Fibroblast of the aortic adventitia (primary cell): ENCODE data around the gene PLA2G4F. TPM values are rescaled to one million over a fixed set of nuclear protein-coding genes. Genes with fewer than 3 reads are reported as not detected.

ENCODE experiments used
- DNase-seq: peaks from one replicate; pipeline ENCODE4 v3.0.0-alpha.2; 2010; ENCODE audit warnings: low read depth
- H3K4me3 ChIP-seq: 2 replicates; pipeline ENCODE4 v1.5.1; 2011; ENCODE audit warnings: low read depth, mild to moderate bottlenecking, control low read depth, low read length, moderate library complexity
- CTCF ChIP-seq: IDR thresholded peaks from 2 replicates; pipeline ENCODE4 v1.5.1; 2011; ENCODE audit warnings: mild to moderate bottlenecking, low read length, control low read depth, inconsistent platforms; ENCODE audit not compliant: insufficient read depth
- total RNA-seq: library from RNA; depleted of rRNA; stranded (reverse); fragments of >200 nt; gene quantifications from 2 replicates; pipeline ENCODE4 v1.2.3, GENCODE V29; 2012; ENCODE audit warnings: low replicate concordance

Gene PLA2G4F
- total RNA-seq, 1 donor: not detected

GRCh38 chr15:42144841-42145375 is 11.5 kb downstream of the PLA2G4F start:
- TF ChIP-seq CTCF: no peak
- no peak overlapping the region for H3K4me3 ChIP-seq
- DNase-seq: no peak

GRCh38 chr15:42143866-42144625 is 12.4 kb downstream of the PLA2G4F start:
- H3K4me3 ChIP-seq: no peak overlapping the region
- DNase-seq: no peak
- TF ChIP-seq CTCF: no peak

GRCh38 chr15:42143356-42143755 is 13.1 kb downstream of the PLA2G4F start:
- TF ChIP-seq CTCF: no peak
- H3K4me3 ChIP-seq: no peak overlapping the region
- no peak for DNase-seq

DNA sequence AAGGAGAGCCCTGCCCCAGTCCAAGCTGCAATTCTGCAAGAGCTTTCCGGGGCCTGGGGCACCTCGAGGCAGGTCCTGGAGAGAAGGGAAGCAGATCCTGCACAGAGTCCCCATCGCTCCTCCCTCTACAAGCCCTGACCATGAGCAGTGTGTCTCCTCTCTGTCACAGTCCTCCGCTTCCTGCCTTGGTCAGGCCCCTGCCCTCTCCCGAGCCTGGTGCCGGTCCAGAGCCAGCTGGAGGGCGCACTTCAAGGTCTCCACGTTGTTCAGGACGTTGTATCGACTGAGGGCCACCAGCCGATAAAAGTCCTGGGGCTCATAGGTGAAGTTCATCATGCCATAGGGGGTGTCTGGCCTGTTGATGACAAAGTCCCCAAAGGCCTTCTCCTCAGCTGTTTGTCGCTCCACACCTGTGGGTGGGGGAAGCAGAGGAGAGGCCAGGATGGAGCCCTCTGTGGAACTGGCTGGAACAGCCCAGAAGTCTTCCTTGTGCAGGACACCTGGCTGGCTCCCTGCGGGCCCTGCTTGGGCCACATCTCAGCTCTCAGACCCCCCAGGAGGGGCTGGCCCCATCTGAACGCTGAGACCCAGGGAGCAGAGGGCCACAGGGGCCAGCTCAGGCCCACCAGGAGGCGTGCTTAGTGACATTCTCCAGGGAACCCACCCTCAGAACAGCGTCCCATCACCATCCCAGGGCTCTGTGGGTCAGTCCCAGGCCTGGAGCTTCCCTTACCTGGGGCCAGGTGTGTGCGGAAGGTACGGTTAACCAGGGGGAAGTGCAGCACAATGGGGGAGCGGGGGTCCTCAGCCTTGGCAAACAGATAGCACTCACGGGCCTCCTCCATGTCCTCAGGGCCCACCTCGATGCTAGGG is 14.4 kb downstream of the PLA2G4F start:
- H3K4me3 ChIP-seq: no peak overlapping the region
- TF ChIP-seq CTCF: no peak
- no peak for DNase-seq

DNA sequence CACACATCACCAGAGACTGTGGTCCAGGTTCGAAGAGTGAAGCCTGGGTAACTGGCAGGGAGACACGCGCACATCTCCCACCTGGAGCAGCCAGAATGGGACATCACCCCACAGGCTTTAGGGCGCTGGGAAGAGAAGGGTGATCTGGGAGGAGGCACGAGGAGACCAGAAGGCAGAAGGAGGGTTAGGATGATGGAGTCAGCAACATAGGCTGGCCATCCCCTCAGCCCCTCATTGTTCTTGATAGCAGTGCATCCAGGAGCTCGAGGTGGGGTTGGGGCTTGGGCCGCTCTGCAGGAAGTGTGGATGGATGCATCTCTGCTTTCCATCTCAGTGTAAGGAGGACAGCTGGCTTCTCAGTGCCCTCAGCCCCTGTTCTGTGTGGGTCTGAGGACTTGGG is 15.2 kb downstream of the PLA2G4F start:
- H3K4me3 ChIP-seq: no peak overlapping the region
- DNase-seq: no peak
- TF ChIP-seq CTCF: no peak

DNA sequence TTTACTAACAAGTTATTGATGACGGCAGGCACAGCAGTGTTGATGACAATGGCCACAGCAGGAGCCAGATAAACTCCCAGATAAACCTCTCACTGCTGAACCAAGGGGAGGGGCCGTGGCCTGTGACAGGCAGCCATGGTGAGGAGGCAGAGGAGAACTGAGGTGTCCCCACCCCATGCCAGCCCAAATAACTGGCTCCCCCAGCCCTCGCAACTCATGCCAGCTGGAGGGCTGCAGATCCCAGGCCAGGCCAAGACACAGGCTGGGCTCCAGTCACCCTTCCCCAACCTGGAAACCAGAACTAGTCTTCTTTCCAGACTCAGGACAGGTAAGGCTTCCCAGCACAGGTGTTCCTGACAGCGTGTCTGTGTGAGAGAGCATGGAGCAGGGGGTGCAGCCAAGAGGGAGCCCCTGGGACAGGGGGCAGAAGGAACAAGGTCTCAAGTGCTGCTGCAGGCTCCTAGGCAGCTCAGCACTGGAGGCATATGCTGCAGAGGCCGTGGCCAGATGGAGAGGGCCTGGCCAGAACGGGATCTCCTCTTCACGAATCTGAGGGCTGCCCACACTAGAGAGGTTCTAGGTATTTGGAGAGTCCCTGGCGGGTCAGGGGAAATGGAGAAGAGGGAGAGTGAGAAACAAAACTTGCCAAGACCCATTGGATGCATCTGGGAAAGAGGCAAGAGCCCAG is 15.9 kb downstream of the PLA2G4F start:
- H3K4me3 ChIP-seq: no peak overlapping the region
- DNase-seq: no peak
- no peak for TF ChIP-seq CTCF
